Measurements from ENCODE around the gene CRACR2A.

The CRACR2A gene

DNA sequence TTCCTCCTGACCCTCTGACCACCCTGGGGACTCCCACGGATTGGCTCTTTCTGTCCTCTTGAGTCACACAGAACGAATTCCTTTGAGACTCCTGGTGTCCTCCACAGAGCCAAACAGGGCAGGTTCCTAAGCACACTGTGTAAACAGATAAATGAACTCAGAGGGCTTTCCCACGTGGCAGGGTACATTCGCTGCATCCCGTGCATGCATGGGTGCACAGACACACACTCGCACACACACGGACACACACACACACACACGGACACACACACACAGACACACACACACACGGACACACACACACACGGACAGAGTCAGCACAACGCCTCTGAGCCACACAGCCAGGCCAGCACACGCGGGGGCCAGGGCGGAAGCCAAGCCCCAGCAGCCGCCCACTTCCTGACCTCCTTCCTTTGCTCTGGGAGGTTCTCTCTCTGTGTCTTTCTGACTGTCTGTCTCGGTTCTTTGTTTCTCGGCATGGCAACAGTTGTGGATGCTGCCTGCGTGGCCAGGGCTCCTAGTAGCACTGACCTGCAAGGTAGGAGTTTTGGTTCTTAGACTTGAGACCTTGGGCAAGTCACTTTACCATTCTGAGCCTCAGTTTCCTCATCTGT is 706 bp downstream of the CRACR2A start:
- DNase-seq (ENCODE audit: low read depth), result peak; percentile 63

- no peak for DNase-seq (ENCODE audit: low read depth)
Measured at GRCh38 chr12:3751151-3752095, 1.5 kb downstream of the CRACR2A start.

GRCh38 chr12:3750616-3751015 is 2.3 kb downstream of the CRACR2A start:
- no peak for DNase-seq (ENCODE audit: low read depth)

GRCh38 chr12:3748620-3749019 is 4.3 kb downstream of the CRACR2A start:
- no peak for DNase-seq (ENCODE audit: low read depth)

DNA sequence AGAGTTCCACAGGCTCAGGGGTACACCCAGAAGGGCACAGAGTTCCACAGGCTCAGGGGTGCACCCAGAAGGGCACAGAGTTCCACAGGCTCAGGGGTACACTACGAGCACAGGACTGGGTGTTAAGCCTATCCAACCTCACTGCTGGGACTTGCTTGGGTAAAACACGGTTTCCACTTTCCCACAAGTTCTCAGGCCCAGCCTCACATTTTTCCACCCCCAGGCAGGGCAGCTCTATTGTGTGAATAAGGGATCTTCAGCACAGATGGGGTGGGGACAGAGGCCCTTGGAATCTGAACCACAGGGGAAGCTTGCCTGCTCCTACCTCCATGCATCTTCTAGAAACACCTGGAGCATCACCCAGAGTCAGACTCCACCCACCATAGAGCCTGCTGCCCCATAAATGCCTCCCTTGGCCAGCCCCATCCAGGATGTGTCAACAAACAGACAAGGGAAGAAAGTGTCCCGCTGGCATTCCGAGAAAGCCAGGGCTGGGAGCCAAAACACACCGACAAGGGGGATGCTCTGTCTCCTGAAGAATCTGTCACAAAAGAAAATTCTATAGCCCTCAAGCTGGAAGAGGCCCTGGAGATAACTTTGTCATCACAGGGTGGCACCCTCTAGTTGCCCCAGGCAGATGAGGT is 4.8 kb downstream of the CRACR2A start:
- DNase-seq (ENCODE audit: low read depth), result no peak

DNA sequence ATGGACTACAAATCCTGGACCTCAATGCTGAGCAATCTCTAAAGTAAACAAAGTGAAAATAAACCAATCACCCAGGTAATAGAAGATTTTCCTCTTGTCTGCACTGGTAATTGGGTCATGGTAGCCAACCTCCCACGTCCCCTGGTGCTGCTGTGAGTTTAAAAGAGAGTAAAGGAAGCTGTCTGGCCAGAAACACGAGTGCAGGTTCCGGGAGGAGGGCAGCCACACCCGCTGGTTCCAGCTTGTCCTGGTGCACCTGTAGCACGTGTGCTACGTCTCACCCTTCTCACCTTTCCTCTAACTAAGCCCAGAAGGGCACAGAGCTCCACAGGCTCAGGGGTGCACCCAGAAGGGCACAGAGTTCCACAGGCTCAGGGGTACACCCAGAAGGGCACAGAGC is 5.4 kb downstream of the CRACR2A start:
- no peak for DNase-seq (ENCODE audit: low read depth)

DNA sequence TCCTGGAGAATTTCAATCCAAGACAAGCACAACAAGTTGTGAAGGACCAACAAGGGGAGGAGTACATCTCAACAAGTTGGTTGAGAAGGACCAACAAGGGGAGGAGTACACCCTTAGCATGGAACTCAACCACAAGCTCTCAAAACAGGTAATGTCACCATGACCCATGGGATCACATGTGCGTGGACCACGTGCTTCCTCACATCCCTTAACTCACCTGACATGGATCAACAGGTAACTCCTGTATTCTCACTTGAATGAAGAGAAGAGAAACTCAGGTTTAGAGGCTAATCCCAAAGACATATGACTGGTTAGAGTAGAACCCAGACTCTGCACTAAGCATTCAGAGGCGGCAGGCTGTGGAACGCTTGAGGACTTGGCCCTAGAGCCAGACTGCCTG is 6.2 kb downstream of the CRACR2A start:
- DNase-seq (ENCODE audit: low read depth), result no peak

DNA sequence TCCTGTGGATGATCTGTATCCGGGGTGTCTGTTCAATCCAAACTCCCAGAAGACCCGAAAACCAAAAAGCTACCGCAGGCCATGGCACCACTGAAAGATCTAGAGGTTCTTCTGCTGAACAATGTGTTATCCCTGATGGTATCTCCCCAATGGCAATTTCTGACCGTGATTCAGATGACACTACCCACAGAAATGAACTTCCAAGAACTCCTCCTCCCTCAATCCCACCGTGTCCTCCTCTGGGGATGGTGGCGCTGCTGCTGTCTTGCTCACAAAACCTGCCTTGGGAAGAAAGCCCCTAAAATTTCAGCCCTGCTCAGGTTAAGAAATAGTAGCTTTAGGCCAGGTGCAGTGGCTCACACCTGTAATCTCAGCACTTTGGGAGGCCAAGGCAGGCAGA is 7.8 kb downstream of the CRACR2A start:
- DNase-seq (ENCODE audit: low read depth), result no peak

GRCh38 chr12:3744229-3744901 is 8.5 kb downstream of the CRACR2A start:
- no peak for DNase-seq (ENCODE audit: low read depth)

- peak; percentile 38 for DNase-seq (ENCODE audit: low read depth)
Measured at GRCh38 chr12:3743803-3744202, 9.1 kb downstream of the CRACR2A start.

GRCh38 chr12:3741882-3742672 is 10.8 kb downstream of the CRACR2A start:
- DNase-seq (ENCODE audit: low read depth), result no peak

- no peak for DNase-seq (ENCODE audit: low read depth)
Measured at GRCh38 chr12:3740480-3741231, 12.3 kb downstream of the CRACR2A start.

DNA sequence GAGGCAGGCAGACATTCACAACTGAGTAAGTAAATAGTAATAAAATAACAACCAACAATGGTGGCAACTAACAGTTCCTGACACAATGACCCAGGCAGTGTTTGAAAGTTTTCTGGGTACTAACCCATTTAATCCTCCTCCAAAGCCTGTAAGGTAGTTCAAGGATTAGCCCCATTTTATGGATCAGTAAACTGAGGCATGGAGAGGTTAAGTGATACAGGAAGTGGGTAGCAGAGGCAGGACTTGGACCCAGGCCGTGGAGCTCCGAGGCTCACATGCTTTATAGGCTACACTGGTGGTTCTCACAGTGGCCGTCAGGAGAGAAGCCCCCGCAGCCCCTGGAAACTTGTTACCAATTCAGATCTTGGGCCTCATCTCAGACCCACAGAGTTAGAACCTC is 17.5 kb downstream of the CRACR2A start:
- DNase-seq (ENCODE audit: low read depth), result no peak

- no peak for DNase-seq (ENCODE audit: low read depth)
Measured at GRCh38 chr12:3732901-3733300, 20.0 kb downstream of the CRACR2A start.

DNA sequence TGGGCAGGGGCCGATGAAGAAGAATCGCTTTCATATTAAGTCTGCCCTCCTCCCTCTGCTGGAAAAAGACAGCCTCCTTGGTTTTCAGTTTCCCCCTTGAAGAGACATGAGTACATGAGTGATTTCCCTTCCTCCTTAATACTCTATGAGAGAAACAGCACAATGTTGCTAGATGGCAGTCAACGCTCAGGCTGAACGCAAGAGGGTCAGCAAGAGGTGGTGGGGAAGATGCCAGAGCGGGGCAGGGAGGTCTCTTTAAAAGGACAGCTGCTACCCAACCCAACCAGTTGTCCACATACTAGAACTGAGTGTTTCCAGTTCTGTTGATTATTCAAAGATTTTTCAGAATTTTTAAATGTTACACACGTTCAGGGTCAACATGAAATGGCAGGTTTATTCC is 22.8 kb downstream of the CRACR2A start:
- DNase-seq (ENCODE audit: low read depth), result no peak

- no peak for DNase-seq (ENCODE audit: low read depth)
Measured at GRCh38 chr12:3728686-3729085, 24.2 kb downstream of the CRACR2A start.

DNA sequence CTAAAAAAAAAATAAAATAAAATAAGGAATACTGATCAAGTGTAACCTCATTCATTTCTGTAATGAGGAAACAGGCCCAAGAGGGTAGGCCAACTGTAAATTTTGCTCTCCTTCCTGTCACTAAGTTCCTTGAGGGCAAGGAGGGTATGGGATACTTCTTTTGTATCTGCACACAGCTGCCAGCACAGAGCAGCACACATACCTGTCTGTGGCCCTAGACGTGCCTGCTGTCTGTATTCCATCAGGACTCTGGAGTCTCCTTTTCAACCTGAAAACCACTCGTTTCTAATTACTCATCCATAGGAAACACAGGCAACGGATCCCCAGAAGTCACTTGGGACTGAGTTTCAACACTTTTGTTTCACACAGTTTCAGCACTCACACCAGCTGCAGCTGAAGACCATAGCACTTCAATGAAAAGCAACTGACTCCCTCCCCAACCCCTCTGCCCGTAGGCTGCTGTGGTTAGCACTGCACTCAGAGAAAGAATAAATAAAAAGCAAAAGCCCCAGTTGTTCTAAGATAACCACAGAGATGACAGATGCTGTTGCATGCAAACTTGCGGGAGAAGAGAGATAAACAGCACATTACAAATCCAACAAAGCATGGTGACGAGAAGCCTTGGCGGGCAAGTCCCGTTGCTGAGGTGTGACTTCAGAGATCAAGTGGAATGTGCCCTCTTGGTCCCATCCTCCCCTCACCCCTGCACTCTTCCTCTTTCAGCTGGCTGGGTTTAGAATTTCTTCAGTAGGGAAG is 24.9 kb downstream of the CRACR2A start:
- DNase-seq (ENCODE audit: low read depth), result peak; percentile 36

DNA sequence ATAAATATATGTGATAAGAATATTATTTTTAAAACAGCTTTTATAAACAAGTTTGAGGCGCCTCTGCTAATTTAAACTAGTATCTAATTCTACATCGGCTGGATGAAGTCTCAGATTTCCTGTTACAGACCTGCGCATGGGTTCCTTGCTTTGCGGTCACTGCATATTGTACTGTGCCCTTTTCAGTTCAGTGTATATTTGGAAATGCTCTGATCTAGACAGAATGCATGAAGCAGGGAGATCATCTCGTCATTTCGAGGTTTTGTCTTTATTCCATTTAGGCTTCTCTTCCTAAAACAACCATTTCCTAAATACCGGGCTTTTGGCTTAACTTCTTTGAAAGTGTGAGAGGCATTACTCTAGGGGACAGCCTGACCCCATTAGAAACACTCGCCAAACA is 25.6 kb downstream of the CRACR2A start:
- no peak for DNase-seq (ENCODE audit: low read depth)

DNA sequence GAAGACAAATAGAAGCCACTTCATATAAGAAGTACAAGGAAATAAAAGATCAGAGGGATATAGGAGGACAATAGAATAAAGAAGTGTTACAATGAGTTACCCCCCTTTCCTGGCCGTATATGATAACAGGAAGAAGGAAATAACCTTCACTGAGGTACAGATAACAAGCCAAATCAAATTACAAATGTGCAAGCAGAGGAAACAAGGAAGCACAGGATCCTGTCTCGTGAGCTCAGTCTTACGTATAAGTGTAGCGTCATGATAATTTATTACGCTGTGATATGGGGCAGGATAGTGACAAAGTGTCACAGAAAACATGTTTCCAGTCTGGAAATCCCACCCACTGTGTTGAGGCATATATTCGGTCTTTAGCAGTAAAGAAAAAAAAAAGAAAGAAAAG is 26.5 kb downstream of the CRACR2A start:
- no peak for DNase-seq (ENCODE audit: low read depth)
